Measurements from ENCODE around the gene NINL. TPM values are rescaled to one million over a fixed set of nuclear protein-coding genes. Genes with fewer than 3 reads are reported as not detected.

NINL gene
- total RNA-seq, 6 experiments from 2014 or later = 1.9 to 2.8 (median 2.2) TPM

DNA sequence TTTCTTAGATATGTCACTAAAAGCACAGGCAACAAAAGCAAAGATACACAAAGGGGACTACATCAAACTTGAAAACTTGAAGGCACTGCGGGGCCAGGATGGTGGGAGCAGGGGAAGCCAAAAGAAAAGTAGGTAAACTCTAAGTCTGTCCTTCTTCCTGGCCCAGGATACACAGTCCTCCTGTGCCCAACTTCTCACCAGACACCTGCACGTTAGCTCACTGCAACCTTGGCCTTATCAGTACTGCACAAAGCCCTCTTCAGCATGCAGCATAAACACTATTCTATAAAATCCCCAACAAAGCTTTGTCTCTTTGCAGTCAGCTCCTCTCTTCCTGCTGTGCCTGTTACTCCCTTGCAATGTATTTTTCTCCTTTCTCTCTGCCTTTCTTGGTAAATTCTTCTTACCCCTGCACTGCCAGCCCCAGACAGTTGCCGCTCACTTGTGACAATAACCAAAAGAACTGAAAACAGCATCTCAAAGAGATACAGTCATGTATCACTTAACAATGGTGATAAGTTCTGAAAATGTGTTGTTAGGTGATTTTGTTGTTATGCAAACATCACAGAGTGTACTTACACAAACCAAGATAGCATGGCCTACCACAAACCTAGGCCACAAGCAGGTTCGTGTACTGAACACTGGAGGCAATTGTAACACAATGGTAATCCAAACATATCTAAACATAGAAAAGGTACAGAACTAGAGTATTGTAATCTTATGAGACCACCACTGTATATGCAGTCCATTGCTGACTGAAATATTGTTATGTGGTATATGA, 51.2 kb downstream of the NINL start:
- peaks cover 4% of the 10 kb centered on the region; the same call in 1 of the 2 replicates for H3K27me3 Mint-ChIP-seq (ENCODE audit: insufficient read depth)
- H3K27ac Mint-ChIP-seq = no peak overlapping the region
- no peak for DNase-seq
- H3K4me3 Mint-ChIP-seq = no peak overlapping the region
- no peak for TF ChIP-seq CTCF (IDR thresholded peaks at IDR 0.05)
- H3K4me1 Mint-ChIP-seq (ENCODE audit: low read depth) = peaks cover 6% of the 10 kb centered on the region; the same call in 1 of the 2 replicates
- no peaks in the 10 kb centered on the region for H3K36me3 Mint-ChIP-seq (ENCODE audit: low read depth)
- H3K9me3 Mint-ChIP-seq = no peaks in the 10 kb centered on the region; the same call in 1 of the 2 replicates

GRCh38 chr20:25532971-25533391, 52.4 kb downstream of the NINL start:
- Mint-ChIP-seq H3K4me1 (ENCODE audit: low read depth) (peaks cover 6% of the 10 kb centered on the region; the same call in 1 of the 2 replicates), H3K36me3 (ENCODE audit: low read depth) (no peaks in the 10 kb centered on the region), H3K9me3 (no peaks in the 10 kb centered on the region; the same call in 1 of the 2 replicates), H3K27ac (peak overlapping the region; percentile 1; the same call in 1 of the 2 replicates), H3K27me3 (ENCODE audit: insufficient read depth) (peaks cover 4% of the 10 kb centered on the region; the same call in 1 of the 2 replicates), H3K4me3 (peak overlapping the region; percentile 11; the same call in 1 of the 2 replicates)
- no peak for DNase-seq
- no peak for TF ChIP-seq CTCF (IDR thresholded peaks at IDR 0.05)

DNA sequence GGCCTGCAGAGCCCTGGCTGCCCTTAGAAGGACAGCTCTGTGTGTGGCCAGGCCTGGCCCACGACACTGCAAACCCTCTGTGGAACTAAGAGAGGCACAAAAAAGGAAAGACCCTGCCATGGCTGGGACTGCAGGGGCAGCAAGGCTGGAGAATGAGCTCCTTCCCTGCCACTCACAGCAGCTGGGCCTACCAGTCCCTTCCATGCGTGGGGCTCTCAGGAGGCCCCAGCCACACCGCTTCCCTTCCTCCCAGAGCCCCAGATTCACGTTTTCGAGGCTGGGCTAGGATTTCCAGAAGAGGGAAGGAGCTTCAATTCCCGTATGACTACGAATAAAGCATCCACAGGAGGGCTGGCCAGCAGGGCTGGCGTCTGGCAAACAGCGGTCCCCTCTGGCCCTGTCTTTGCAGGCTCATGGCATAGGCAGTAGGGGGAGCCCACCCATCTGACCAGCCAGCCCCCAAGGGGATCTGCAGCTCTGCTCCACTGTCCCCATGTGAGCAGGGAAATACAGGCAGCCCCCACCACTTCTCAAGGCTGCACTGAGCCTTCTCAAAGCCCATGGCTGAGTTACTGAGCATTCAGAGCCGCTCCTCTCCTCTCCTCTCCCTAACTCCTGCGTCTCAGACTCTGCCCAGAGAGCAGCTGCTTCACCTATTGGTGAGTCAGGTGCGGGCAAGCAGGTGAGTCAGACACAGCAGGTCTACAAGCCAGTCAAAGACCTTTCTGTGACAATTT, 53.1 kb downstream of the NINL start:
- Mint-ChIP-seq H3K4me3 (no peak overlapping the region), H3K27ac (no peak overlapping the region), H3K36me3 (ENCODE audit: low read depth) (no peaks in the 10 kb centered on the region), H3K9me3 (no peaks in the 10 kb centered on the region; the same call in 1 of the 2 replicates), H3K4me1 (ENCODE audit: low read depth) (peaks cover 6% of the 10 kb centered on the region; the same call in 1 of the 2 replicates), H3K27me3 (ENCODE audit: insufficient read depth) (peaks cover 4% of the 10 kb centered on the region; the same call in 1 of the 2 replicates)
- TF ChIP-seq CTCF (IDR thresholded peaks at IDR 0.05) = 0 out of 2 replicates have a peak, but pooled peaks have one; percentile 15
- no peak for DNase-seq

DNA sequence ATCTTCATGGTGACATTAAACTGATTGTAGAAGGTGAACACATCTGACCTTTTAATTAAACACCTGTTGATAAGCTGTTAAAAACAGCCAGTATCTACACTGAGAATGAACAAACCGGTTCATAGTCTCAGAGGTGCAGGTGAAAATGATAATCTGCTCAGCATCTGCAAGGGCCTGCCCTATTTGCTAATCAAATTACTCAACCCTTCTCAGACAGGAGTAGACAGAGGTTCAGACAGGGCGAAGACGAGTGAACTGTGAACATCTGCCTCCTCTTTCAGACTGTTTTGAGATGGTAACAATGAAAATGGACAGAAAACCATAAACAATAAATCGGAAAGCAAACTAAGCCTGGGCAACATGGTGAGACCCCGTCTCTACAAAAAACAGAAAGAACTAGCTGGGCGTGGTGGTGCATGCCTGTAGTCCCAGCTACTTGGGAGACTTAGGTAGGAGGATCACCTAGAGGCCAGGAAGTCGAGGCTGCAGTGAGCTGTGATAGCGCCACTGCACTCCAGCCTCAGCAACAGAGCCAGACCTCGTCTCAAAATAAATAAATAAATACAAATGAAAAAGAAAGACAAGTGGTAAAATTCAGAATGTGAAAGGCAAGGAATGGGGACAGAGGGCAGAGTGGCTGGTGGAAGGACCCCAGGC, 55.9 kb downstream of the NINL start:
- DNase-seq = no peak
- Mint-ChIP-seq H3K36me3 (ENCODE audit: low read depth) (no peaks in the 10 kb centered on the region), H3K27me3 (ENCODE audit: insufficient read depth) (peaks cover 4% of the 10 kb centered on the region; the same call in 1 of the 2 replicates), H3K9me3 (no peaks in the 10 kb centered on the region; the same call in 1 of the 2 replicates), H3K4me3 (no peak overlapping the region), H3K4me1 (ENCODE audit: low read depth) (peaks cover 30% of the 10 kb centered on the region), H3K27ac (no peak overlapping the region)
- no peak for TF ChIP-seq CTCF (IDR thresholded peaks at IDR 0.05)

DNA sequence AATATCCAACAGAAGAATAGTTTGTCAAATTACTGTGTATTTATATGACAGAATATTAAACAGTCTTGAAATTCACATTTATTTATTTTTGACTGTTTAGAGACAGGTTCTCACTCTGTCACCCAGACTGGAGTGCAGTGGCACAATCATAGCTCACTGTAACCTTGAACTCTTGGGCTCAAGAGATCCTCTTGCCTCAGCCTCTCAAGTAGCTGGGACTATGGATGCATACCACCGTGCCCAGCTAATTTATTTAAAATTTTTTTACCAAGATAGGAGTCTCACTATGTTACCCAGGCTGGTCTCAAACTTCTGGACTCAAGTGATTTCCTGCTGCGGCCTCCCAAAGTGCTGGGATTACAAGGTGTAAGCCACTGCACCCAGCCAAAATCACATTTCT, 57.4 kb downstream of the NINL start:
- Mint-ChIP-seq H3K4me1 (ENCODE audit: low read depth) (peaks cover 32% of the 10 kb centered on the region), H3K27ac (no peak overlapping the region), H3K9me3 (no peaks in the 10 kb centered on the region; the same call in 1 of the 2 replicates), H3K36me3 (ENCODE audit: low read depth) (no peaks in the 10 kb centered on the region), H3K4me3 (no peak overlapping the region), H3K27me3 (ENCODE audit: insufficient read depth) (peaks cover 4% of the 10 kb centered on the region; the same call in 1 of the 2 replicates)
- no peak for DNase-seq
- TF ChIP-seq CTCF (IDR thresholded peaks at IDR 0.05) = no peak
